Upper lobe of left lung (tissue), 4 donors: ENCODE results near the gene APP.

Source experiments
- CTCF ChIP-seq, 6 experiments: fragments of 450-650 bp in 4 of 6; fragments of 200-600 bp in 2 of 6; sonication (generic) in 2 of 6; IDR thresholded peaks; one replicate each; pipeline ENCODE4 v1.5.1; 2016 to 2019; ENCODE audit warnings: antibody characterized with exemption in 6 of 6
- POLR2A ChIP-seq, 4 donors: fragments of 450-650 bp; IDR thresholded peaks; one replicate each; pipeline ENCODE4 v1.5.1; 2016 to 2017; ENCODE audit warnings: antibody characterized with exemption in 4 of 4, mild to moderate bottlenecking in 2 of 4
- POLR2AphosphoS5 ChIP-seq, 2 donors: sonication (generic); formaldehyde crosslinking; IDR thresholded peaks; one replicate each; pipeline ENCODE4 v1.5.1; 2017; ENCODE audit warnings: antibody characterized with exemption in 2 of 2

- TF ChIP-seq CTCF (IDR thresholded peaks at IDR 0.05) (no peak), POLR2A (IDR thresholded peaks at IDR 0.05) (no peak), POLR2AphosphoS5 (IDR thresholded peaks at IDR 0.05) (no peak)
Observed at GRCh38 chr21:26096494-26097371, 73.8 kb downstream of the APP start.
